Measurements from ENCODE around the gene GLMN.
"Not testable (repeated sequence)": the region's sequence is repeated elsewhere in the genome, so short reads cannot be mapped to it uniquely, and the experiment has no call there.

Gene GLMN

GRCh38 chr1:92291372-92291999, 7.3 kb downstream of the GLMN start:
- H3K36me3 ChIP-seq (ENCODE audit: control insufficient read depth in 2 of 2, insufficient read depth in 2 of 2, low read length in 2 of 2): peaks cover 3 to 18% of the 10 kb centered on the region in 2 donors
- H3K4me3 ChIP-seq (ENCODE audit: low read length in 2 of 2): no peak overlapping the region
- no peak overlapping the region for H3K27ac ChIP-seq (ENCODE audit: low read length)

GRCh38 chr1:92281411-92281810, 17.4 kb downstream of the GLMN start:
- H3K9ac ChIP-seq (ENCODE audit: low read length in 2 of 2); H3K4me1 ChIP-seq (ENCODE audit: control insufficient read depth, insufficient read depth, low read length); H3K27ac ChIP-seq (ENCODE audit: low read length); H3K9me3 ChIP-seq (ENCODE audit: control insufficient read depth in 2 of 2, low read length in 2 of 2); H3K4me3 ChIP-seq (ENCODE audit: low read length in 2 of 2); H3K27me3 ChIP-seq (ENCODE audit: control insufficient read depth in 1 of 2, insufficient read depth in 2 of 2, low read length in 2 of 2); H3K36me3 ChIP-seq (ENCODE audit: control insufficient read depth in 2 of 2, insufficient read depth in 2 of 2, low read length in 2 of 2): not testable (repeated sequence)

More at GRCh38 chr1:92291372-92291999, 7.3 kb downstream of the GLMN start:
- Histone ChIP-seq H3K4me1 (ENCODE audit: control insufficient read depth, insufficient read depth, low read length) (no peaks in the 10 kb centered on the region), H3K9ac (ENCODE audit: low read length in 2 of 2) (no peak overlapping the region), H3K9me3 (ENCODE audit: control insufficient read depth in 2 of 2, low read length in 2 of 2) (no peaks in the 10 kb centered on the region), H3K27me3 (ENCODE audit: control insufficient read depth in 1 of 2, insufficient read depth in 2 of 2, low read length in 2 of 2) (no peaks in the 10 kb centered on the region)

- H3K27me3 ChIP-seq (ENCODE audit: control insufficient read depth in 1 of 2, insufficient read depth in 2 of 2, low read length in 2 of 2); H3K36me3 ChIP-seq (ENCODE audit: control insufficient read depth in 2 of 2, insufficient read depth in 2 of 2, low read length in 2 of 2); H3K9ac ChIP-seq (ENCODE audit: low read length in 2 of 2); H3K4me1 ChIP-seq (ENCODE audit: control insufficient read depth, insufficient read depth, low read length); H3K4me3 ChIP-seq (ENCODE audit: low read length in 2 of 2); H3K9me3 ChIP-seq (ENCODE audit: control insufficient read depth in 2 of 2, low read length in 2 of 2); H3K27ac ChIP-seq (ENCODE audit: low read length): not testable (repeated sequence)
These were observed 19.0 kb downstream of the GLMN start for GRCh38 chr1:92279781-92280180.

GRCh38 chr1:92277105-92277723, 21.6 kb downstream of the GLMN start:
- H3K27ac ChIP-seq (ENCODE audit: low read length): no peak overlapping the region
- no peaks in the 10 kb centered on the region for H3K27me3 ChIP-seq (ENCODE audit: control insufficient read depth in 1 of 2, insufficient read depth in 2 of 2, low read length in 2 of 2)
- no peaks in the 10 kb centered on the region for H3K9me3 ChIP-seq (ENCODE audit: control insufficient read depth in 2 of 2, low read length in 2 of 2)
- no peak overlapping the region for H3K4me3 ChIP-seq (ENCODE audit: low read length in 2 of 2)
- no peak overlapping the region for H3K9ac ChIP-seq (ENCODE audit: low read length in 2 of 2)
- no peaks in the 10 kb centered on the region for H3K4me1 ChIP-seq (ENCODE audit: control insufficient read depth, insufficient read depth, low read length)
- peaks cover 0 to 10% of the 10 kb centered on the region in 2 donors for H3K36me3 ChIP-seq (ENCODE audit: control insufficient read depth in 2 of 2, insufficient read depth in 2 of 2, low read length in 2 of 2)

GRCh38 chr1:92276082-92276481, 22.7 kb downstream of the GLMN start:
- peaks cover 0 to 10% of the 10 kb centered on the region in 2 donors for H3K36me3 ChIP-seq (ENCODE audit: control insufficient read depth in 2 of 2, insufficient read depth in 2 of 2, low read length in 2 of 2)
- no peak overlapping the region for H3K4me3 ChIP-seq (ENCODE audit: low read length in 2 of 2)
- no peaks in the 10 kb centered on the region for H3K4me1 ChIP-seq (ENCODE audit: control insufficient read depth, insufficient read depth, low read length)
- H3K27ac ChIP-seq (ENCODE audit: low read length): no peak overlapping the region
- H3K9me3 ChIP-seq (ENCODE audit: control insufficient read depth in 2 of 2, low read length in 2 of 2): no peaks in the 10 kb centered on the region
- H3K27me3 ChIP-seq (ENCODE audit: control insufficient read depth in 1 of 2, insufficient read depth in 2 of 2, low read length in 2 of 2): no peaks in the 10 kb centered on the region
- no peak overlapping the region for H3K9ac ChIP-seq (ENCODE audit: low read length in 2 of 2)

GRCh38 chr1:92274939-92275338, 23.8 kb downstream of the GLMN start:
- no peaks in the 10 kb centered on the region for H3K9me3 ChIP-seq (ENCODE audit: control insufficient read depth in 2 of 2, low read length in 2 of 2)
- no peak overlapping the region for H3K4me3 ChIP-seq (ENCODE audit: low read length in 2 of 2)
- H3K36me3 ChIP-seq (ENCODE audit: control insufficient read depth in 2 of 2, insufficient read depth in 2 of 2, low read length in 2 of 2): peaks cover 0 to 9% of the 10 kb centered on the region in 2 donors
- no peaks in the 10 kb centered on the region for H3K4me1 ChIP-seq (ENCODE audit: control insufficient read depth, insufficient read depth, low read length)
- H3K9ac ChIP-seq (ENCODE audit: low read length in 2 of 2): no peak overlapping the region
- no peak overlapping the region for H3K27ac ChIP-seq (ENCODE audit: low read length)
- H3K27me3 ChIP-seq (ENCODE audit: control insufficient read depth in 1 of 2, insufficient read depth in 2 of 2, low read length in 2 of 2): no peaks in the 10 kb centered on the region

GRCh38 chr1:92273039-92273438, 25.7 kb downstream of the GLMN start:
- Histone ChIP-seq H3K4me3 (ENCODE audit: low read length in 2 of 2) (no peak overlapping the region), H3K36me3 (ENCODE audit: control insufficient read depth in 2 of 2, insufficient read depth in 2 of 2, low read length in 2 of 2) (peaks cover 0 to 6% of the 10 kb centered on the region in 2 donors), H3K27me3 (ENCODE audit: control insufficient read depth in 1 of 2, insufficient read depth in 2 of 2, low read length in 2 of 2) (no peaks in the 10 kb centered on the region), H3K9ac (ENCODE audit: low read length in 2 of 2) (no peak overlapping the region), H3K9me3 (ENCODE audit: control insufficient read depth in 2 of 2, low read length in 2 of 2) (no peaks in the 10 kb centered on the region), H3K4me1 (ENCODE audit: control insufficient read depth, insufficient read depth, low read length) (no peaks in the 10 kb centered on the region), H3K27ac (ENCODE audit: low read length) (no peak overlapping the region)

- H3K9ac ChIP-seq (ENCODE audit: low read length in 2 of 2): no peak overlapping the region
- H3K4me3 ChIP-seq (ENCODE audit: low read length in 2 of 2): no peak overlapping the region
- no peak overlapping the region for H3K27ac ChIP-seq (ENCODE audit: low read length)
- no peaks in the 10 kb centered on the region for H3K27me3 ChIP-seq (ENCODE audit: control insufficient read depth in 1 of 2, insufficient read depth in 2 of 2, low read length in 2 of 2)
- peaks cover 9 to 10% of the 10 kb centered on the region in 2 donors for H3K36me3 ChIP-seq (ENCODE audit: control insufficient read depth in 2 of 2, insufficient read depth in 2 of 2, low read length in 2 of 2)
- no peaks in the 10 kb centered on the region for H3K4me1 ChIP-seq (ENCODE audit: control insufficient read depth, insufficient read depth, low read length)
- no peaks in the 10 kb centered on the region for H3K9me3 ChIP-seq (ENCODE audit: control insufficient read depth in 2 of 2, low read length in 2 of 2)
These were observed 36.3 kb downstream of the GLMN start for GRCh38 chr1:92262516-92262915.

- H3K4me1 ChIP-seq (ENCODE audit: control insufficient read depth, insufficient read depth, low read length): no peaks in the 10 kb centered on the region
- H3K27ac ChIP-seq (ENCODE audit: low read length): no peak overlapping the region
- H3K9me3 ChIP-seq (ENCODE audit: control insufficient read depth in 2 of 2, low read length in 2 of 2): no peaks in the 10 kb centered on the region
- H3K27me3 ChIP-seq (ENCODE audit: control insufficient read depth in 1 of 2, insufficient read depth in 2 of 2, low read length in 2 of 2): no peaks in the 10 kb centered on the region
- no peak overlapping the region for H3K9ac ChIP-seq (ENCODE audit: low read length in 2 of 2)
- peaks cover 4 to 9% of the 10 kb centered on the region in 2 donors for H3K36me3 ChIP-seq (ENCODE audit: control insufficient read depth in 2 of 2, insufficient read depth in 2 of 2, low read length in 2 of 2)
- no peak overlapping the region for H3K4me3 ChIP-seq (ENCODE audit: low read length in 2 of 2)
These were observed 39.4 kb downstream of the GLMN start for GRCh38 chr1:92259350-92259749.

- H3K9ac ChIP-seq (ENCODE audit: low read length in 2 of 2); H3K4me1 ChIP-seq (ENCODE audit: control insufficient read depth, insufficient read depth, low read length); H3K4me3 ChIP-seq (ENCODE audit: low read length in 2 of 2); H3K36me3 ChIP-seq (ENCODE audit: control insufficient read depth in 2 of 2, insufficient read depth in 2 of 2, low read length in 2 of 2); H3K27me3 ChIP-seq (ENCODE audit: control insufficient read depth in 1 of 2, insufficient read depth in 2 of 2, low read length in 2 of 2); H3K9me3 ChIP-seq (ENCODE audit: control insufficient read depth in 2 of 2, low read length in 2 of 2); H3K27ac ChIP-seq (ENCODE audit: low read length): not testable (repeated sequence)
These were observed 44.1 kb downstream of the GLMN start for GRCh38 chr1:92254714-92255113.

- Histone ChIP-seq H3K36me3 (ENCODE audit: control insufficient read depth in 2 of 2, insufficient read depth in 2 of 2, low read length in 2 of 2) (peaks cover 5% of the 10 kb centered on the region in 2 donors), H3K9ac (ENCODE audit: low read length in 2 of 2) (no peak overlapping the region), H3K27ac (ENCODE audit: low read length) (no peak overlapping the region), H3K4me3 (ENCODE audit: low read length in 2 of 2) (no peak overlapping the region), H3K4me1 (ENCODE audit: control insufficient read depth, insufficient read depth, low read length) (no peaks in the 10 kb centered on the region), H3K9me3 (ENCODE audit: control insufficient read depth in 2 of 2, low read length in 2 of 2) (no peaks in the 10 kb centered on the region), H3K27me3 (ENCODE audit: control insufficient read depth in 1 of 2, insufficient read depth in 2 of 2, low read length in 2 of 2) (no peaks in the 10 kb centered on the region)
These were observed 54.4 kb downstream of the GLMN start for GRCh38 chr1:92244376-92244775.

Measured in stomach smooth muscle (tissue), 2 donors.